Dermis microvascular lymphatic vessel endothelial cell (primary cell): ENCODE data around the gene EXOC6. TPM values are rescaled to one million over a fixed set of nuclear protein-coding genes. Genes with fewer than 3 reads are reported as not detected.

Experiments used
- total RNA-seq: library from RNA; depleted of rRNA; stranded (reverse); fragments of >200 nt; gene quantifications from 2 replicates; pipeline ENCODE4 v1.2.1, GENCODE V29; 2014

The EXOC6 gene
- total RNA-seq, 1 donor from 2014 or later = 292 TPM

Other genes starting within 250 kb of the EXOC6 start
- 36.8 and 62.8 TPM in 2 replicates for gene HHEX, start 158.6 kb upstream of the EXOC6 start, total RNA-seq
- gene CYP26C1, start 212.3 kb downstream of the EXOC6 start, total RNA-seq = 0.77 and 1.5 TPM in 2 replicates
- 0.63 and 0.77 TPM in 2 replicates for gene CYP26A1, start 225.4 kb downstream of the EXOC6 start, total RNA-seq